ENCODE results near the gene DFFB.

Gene DFFB

GRCh38 chr1:3847081-3847480, 10.2 kb upstream of the DFFB start:
- Mint-ChIP-seq H3K27ac (no peak overlapping the region), H3K36me3 (ENCODE audit: low read depth) (peaks cover 25% of the 10 kb centered on the region), H3K27me3 (no peaks in the 10 kb centered on the region), H3K9me3 (no peaks in the 10 kb centered on the region), H3K4me1 (no peaks in the 10 kb centered on the region), H3K4me3 (no peak overlapping the region)
- DNase-seq (no peak), ATAC-seq (no peak)

- no peaks in the 10 kb centered on the region for H3K9me3 Mint-ChIP-seq
- no peak for ATAC-seq
- peaks cover 5% of the 10 kb centered on the region for H3K4me1 Mint-ChIP-seq
- H3K27me3 Mint-ChIP-seq = no peaks in the 10 kb centered on the region
- H3K4me3 Mint-ChIP-seq = no peak overlapping the region
- no peak for DNase-seq
- no peak overlapping the region for H3K27ac Mint-ChIP-seq
- H3K36me3 Mint-ChIP-seq (ENCODE audit: low read depth) = peaks cover 12% of the 10 kb centered on the region
Measured at GRCh38 chr1:3850857-3851256, 6.4 kb upstream of the DFFB start.

GRCh38 chr1:3851292-3851691, 6.0 kb upstream of the DFFB start:
- Mint-ChIP-seq H3K27me3 (no peaks in the 10 kb centered on the region), H3K36me3 (ENCODE audit: low read depth) (peaks cover 12% of the 10 kb centered on the region), H3K4me1 (peaks cover 9% of the 10 kb centered on the region), H3K9me3 (no peaks in the 10 kb centered on the region), H3K4me3 (no peak overlapping the region), H3K27ac (no peak overlapping the region)
- ATAC-seq = no peak
- no peak for DNase-seq

- Mint-ChIP-seq H3K4me1 (peaks cover 10% of the 10 kb centered on the region), H3K27ac (no peak overlapping the region), H3K27me3 (no peaks in the 10 kb centered on the region), H3K9me3 (no peaks in the 10 kb centered on the region), H3K4me3 (no peak overlapping the region), H3K36me3 (ENCODE audit: low read depth) (peaks cover 7% of the 10 kb centered on the region)
- no peak for ATAC-seq
- DNase-seq = no peak
Measured at GRCh38 chr1:3852091-3852490, 5.2 kb upstream of the DFFB start.

GRCh38 chr1:3852711-3853485, 4.4 kb upstream of the DFFB start:
- H3K4me3 Mint-ChIP-seq = no peak overlapping the region
- H3K36me3 Mint-ChIP-seq (ENCODE audit: low read depth) = peaks cover 7% of the 10 kb centered on the region
- ATAC-seq (no peak), DNase-seq (no peak)
- peaks cover 13% of the 10 kb centered on the region for H3K4me1 Mint-ChIP-seq
- no peaks in the 10 kb centered on the region for H3K9me3 Mint-ChIP-seq
- H3K27ac Mint-ChIP-seq = no peak overlapping the region
- no peaks in the 10 kb centered on the region for H3K27me3 Mint-ChIP-seq

- no peak overlapping the region for H3K27ac Mint-ChIP-seq
Measured at GRCh38 chr1:3857791-3858129, 484 bp downstream of the DFFB start.

GRCh38 chr1:3858231-3858981, 1.1 kb downstream of the DFFB start:
- peaks cover 24% of the 10 kb centered on the region for H3K4me1 Mint-ChIP-seq
- no peak overlapping the region for H3K27ac Mint-ChIP-seq
- H3K4me3 Mint-ChIP-seq = peak overlapping the region; percentile 95
- H3K27me3 Mint-ChIP-seq = no peaks in the 10 kb centered on the region
- ATAC-seq = no peak
- peaks cover 2% of the 10 kb centered on the region for H3K36me3 Mint-ChIP-seq (ENCODE audit: low read depth)
- peak; percentile 17 for DNase-seq
- no peaks in the 10 kb centered on the region for H3K9me3 Mint-ChIP-seq

More at GRCh38 chr1:3857791-3858129, 484 bp downstream of the DFFB start:
- H3K9me3 Mint-ChIP-seq = no peaks in the 10 kb centered on the region
- no peaks in the 10 kb centered on the region for H3K27me3 Mint-ChIP-seq
- DNase-seq (no peak), ATAC-seq (no peak)
- H3K4me1 Mint-ChIP-seq = peaks cover 24% of the 10 kb centered on the region
- peak overlapping the region; percentile 95 for H3K4me3 Mint-ChIP-seq
- H3K36me3 Mint-ChIP-seq (ENCODE audit: low read depth) = peaks cover 2% of the 10 kb centered on the region

- H3K4me1 Mint-ChIP-seq = peaks cover 7% of the 10 kb centered on the region
- H3K27me3 Mint-ChIP-seq = no peaks in the 10 kb centered on the region
- no peaks in the 10 kb centered on the region for H3K9me3 Mint-ChIP-seq
- H3K27ac Mint-ChIP-seq = no peak overlapping the region
- no peak overlapping the region for H3K4me3 Mint-ChIP-seq
- no peak for DNase-seq
- ATAC-seq = no peak
- H3K36me3 Mint-ChIP-seq (ENCODE audit: low read depth) = peaks cover under 1% of the 10 kb centered on the region
Measured at GRCh38 chr1:3863231-3863935, 6.1 kb downstream of the DFFB start.

GRCh38 chr1:3864884-3865283, 7.6 kb downstream of the DFFB start:
- no peak overlapping the region for H3K4me3 Mint-ChIP-seq
- ATAC-seq (no peak), DNase-seq (no peak)
- H3K27me3 Mint-ChIP-seq = no peaks in the 10 kb centered on the region
- H3K9me3 Mint-ChIP-seq = no peaks in the 10 kb centered on the region
- H3K4me1 Mint-ChIP-seq = no peaks in the 10 kb centered on the region
- H3K36me3 Mint-ChIP-seq (ENCODE audit: low read depth) = peaks cover 5% of the 10 kb centered on the region
- H3K27ac Mint-ChIP-seq = no peak overlapping the region

GRCh38 chr1:3865606-3866160, 8.4 kb downstream of the DFFB start:
- H3K27me3 Mint-ChIP-seq = no peaks in the 10 kb centered on the region
- peaks cover 7% of the 10 kb centered on the region for H3K36me3 Mint-ChIP-seq (ENCODE audit: low read depth)
- H3K4me1 Mint-ChIP-seq = no peaks in the 10 kb centered on the region
- no peaks in the 10 kb centered on the region for H3K9me3 Mint-ChIP-seq
- no peak overlapping the region for H3K4me3 Mint-ChIP-seq
- DNase-seq = no peak
- ATAC-seq = no peak
- H3K27ac Mint-ChIP-seq = no peak overlapping the region

GRCh38 chr1:3868464-3869006, 11.3 kb downstream of the DFFB start:
- no peaks in the 10 kb centered on the region for H3K27me3 Mint-ChIP-seq
- H3K4me1 Mint-ChIP-seq = no peaks in the 10 kb centered on the region
- H3K9me3 Mint-ChIP-seq = no peaks in the 10 kb centered on the region
- H3K4me3 Mint-ChIP-seq = no peak overlapping the region
- ATAC-seq (no peak), DNase-seq (no peak)
- no peak overlapping the region for H3K27ac Mint-ChIP-seq
- H3K36me3 Mint-ChIP-seq (ENCODE audit: low read depth) = peaks cover 8% of the 10 kb centered on the region

GRCh38 chr1:3869751-3870301, 12.6 kb downstream of the DFFB start:
- H3K9me3 Mint-ChIP-seq = no peaks in the 10 kb centered on the region

GRCh38 chr1:3871451-3871805, 14.2 kb downstream of the DFFB start:
- H3K27me3 Mint-ChIP-seq = no peaks in the 10 kb centered on the region

More at GRCh38 chr1:3869751-3870301, 12.6 kb downstream of the DFFB start:
- Mint-ChIP-seq H3K36me3 (ENCODE audit: low read depth) (peaks cover 12% of the 10 kb centered on the region), H3K27ac (no peak overlapping the region), H3K27me3 (no peaks in the 10 kb centered on the region), H3K4me3 (no peak overlapping the region), H3K4me1 (no peaks in the 10 kb centered on the region)
- DNase-seq (no peak), ATAC-seq (no peak)

GRCh38 chr1:3872546-3872945, 15.3 kb downstream of the DFFB start:
- Mint-ChIP-seq H3K4me1 (no peaks in the 10 kb centered on the region), H3K27ac (no peak overlapping the region), H3K4me3 (no peak overlapping the region), H3K36me3 (ENCODE audit: low read depth) (peaks cover 26% of the 10 kb centered on the region), H3K27me3 (no peaks in the 10 kb centered on the region), H3K9me3 (no peaks in the 10 kb centered on the region)
- DNase-seq = no peak
- no peak for ATAC-seq

More at GRCh38 chr1:3871451-3871805, 14.2 kb downstream of the DFFB start:
- no peak for DNase-seq
- no peak overlapping the region for H3K27ac Mint-ChIP-seq
- H3K4me1 Mint-ChIP-seq = no peaks in the 10 kb centered on the region
- peaks cover 26% of the 10 kb centered on the region for H3K36me3 Mint-ChIP-seq (ENCODE audit: low read depth)
- no peaks in the 10 kb centered on the region for H3K9me3 Mint-ChIP-seq
- ATAC-seq = no peak
- no peak overlapping the region for H3K4me3 Mint-ChIP-seq

Data from activated naive CD8-positive, alpha-beta T cell treated with anti-CD3 and anti-CD28 coated beads, Interleukin-2, amount 50 U/mL, for 24 hours (primary cell).